Brain microvascular endothelial cell (primary cell): ENCODE results near the gene P2RX2.

Experiments used
- DNase-seq: peaks from one replicate; pipeline ENCODE4 v3.0.0-alpha.2; 2020
- H3K27ac ChIP-seq: fragments of 250-450 bp; sonication (Bioruptor Pico); 2 replicates; pipeline ENCODE4 v1.5.1; 2020; ENCODE audit warnings: mild to moderate bottlenecking, moderate library complexity
- H3K27me3 ChIP-seq: fragments of 250-450 bp; sonication (Bioruptor Pico); replicated peaks from 2 replicates; pipeline ENCODE4 v1.5.1; 2020; ENCODE audit warnings: mild to moderate bottlenecking
- H3K36me3 ChIP-seq: fragments of 250-450 bp; sonication (Bioruptor Pico); replicated peaks from 2 replicates; pipeline ENCODE4 v1.5.1; 2020; ENCODE audit warnings: mild to moderate bottlenecking
- H3K4me3 ChIP-seq: 2 replicates; pipeline ENCODE4 v1.5.1; 2011; ENCODE audit warnings: low read depth, mild to moderate bottlenecking, control low read depth, low read length, moderate library complexity
- CTCF ChIP-seq: IDR thresholded peaks from 2 replicates; pipeline ENCODE4 v1.5.1; 2011; ENCODE audit warnings: low read depth, mild to moderate bottlenecking, moderate library complexity, low read length, control low read depth, inconsistent platforms; ENCODE audit errors: missing control alignments
- in situ Hi-C: cut with HindIII; loops from 2 replicates; pipeline ENCODE4 v1.10.0; 2017; ENCODE audit warnings: low sequenced_read_pairs, low pct_ligation_motif_present

P2RX2 gene

GRCh38 chr12:132581348-132582057, 37.1 kb upstream of the P2RX2 start:
- Histone ChIP-seq H3K36me3 (peaks cover 8% of the 10 kb centered on the region), H3K27me3 (peaks cover 9% of the 10 kb centered on the region), H3K4me3 (no peak overlapping the region), H3K27ac (no peak overlapping the region)
- in situ Hi-C loops: no loop called here
- DNase-seq: no peak
- TF ChIP-seq CTCF: no peak

- in situ Hi-C loops: no loop called here
- Histone ChIP-seq H3K4me3 (no peak overlapping the region), H3K36me3 (peaks cover 4% of the 10 kb centered on the region), H3K27ac (no peak overlapping the region), H3K27me3 (peaks cover 9% of the 10 kb centered on the region)
- no peak for DNase-seq
- TF ChIP-seq CTCF: no peak
Observed at GRCh38 chr12:132582058-132582420, 36.5 kb upstream of the P2RX2 start.

GRCh38 chr12:132582582-132583410, 35.8 kb upstream of the P2RX2 start:
- no peak overlapping the region for H3K27ac ChIP-seq
- no peak overlapping the region for H3K4me3 ChIP-seq
- H3K27me3 ChIP-seq: peaks cover 9% of the 10 kb centered on the region
- TF ChIP-seq CTCF: no peak
- in situ Hi-C loops: no loop called here
- no peak for DNase-seq
- peaks cover 2% of the 10 kb centered on the region for H3K36me3 ChIP-seq

- in situ Hi-C loops: no loop called here
- DNase-seq: no peak
- no peak for TF ChIP-seq CTCF
- Histone ChIP-seq H3K4me3 (no peak overlapping the region), H3K27me3 (peaks cover 9% of the 10 kb centered on the region), H3K36me3 (no peaks in the 10 kb centered on the region), H3K27ac (no peak overlapping the region)
Observed at GRCh38 chr12:132583411-132583710, 35.2 kb upstream of the P2RX2 start.

GRCh38 chr12:132583736-132584135, 34.8 kb upstream of the P2RX2 start:
- in situ Hi-C loops: no loop called here
- Histone ChIP-seq H3K36me3 (no peaks in the 10 kb centered on the region), H3K27ac (no peak overlapping the region), H3K4me3 (no peak overlapping the region), H3K27me3 (peaks cover 9% of the 10 kb centered on the region)
- no peak for DNase-seq
- TF ChIP-seq CTCF: no peak
